ENCODE data around the gene ADH6.

DNA sequence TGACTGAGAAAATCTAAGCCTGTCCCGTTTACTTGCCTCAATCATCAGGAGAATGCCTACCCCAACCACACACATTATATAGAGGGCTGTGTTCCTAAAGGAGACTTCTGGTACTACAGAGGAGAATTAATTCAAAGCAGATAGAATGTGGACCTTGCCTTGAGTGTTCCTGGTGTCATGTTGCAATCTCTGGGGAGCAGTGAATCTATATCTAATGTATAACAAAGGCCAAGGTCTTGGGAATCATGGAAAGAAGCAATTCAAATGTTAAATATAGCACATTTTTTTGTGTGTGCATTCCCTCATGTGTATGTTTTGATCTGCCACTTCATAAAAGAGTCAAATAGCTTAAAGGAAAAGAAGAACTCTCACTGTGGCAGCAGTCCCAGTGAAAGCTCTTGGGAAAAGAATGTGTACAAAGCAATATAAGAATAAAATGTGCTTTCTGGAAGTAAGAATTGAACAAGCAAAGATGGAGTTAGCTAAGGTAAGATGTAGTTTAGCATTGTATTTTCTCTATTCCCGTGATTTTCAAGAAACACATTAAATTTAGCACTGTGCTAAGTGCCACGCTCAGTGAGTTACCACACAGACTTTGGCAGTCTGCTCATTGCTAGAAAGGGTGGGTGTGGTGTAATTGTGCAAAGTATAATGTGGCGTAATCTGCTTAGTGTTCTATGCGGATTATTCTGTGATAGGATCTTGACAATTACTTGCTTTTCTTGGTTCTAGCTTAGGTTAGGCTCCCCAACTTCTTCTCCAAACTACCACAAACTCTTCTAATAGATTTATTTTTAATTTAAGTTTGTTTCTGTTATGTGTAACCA lies 13.7 kb downstream of the ADH6 start:
- TF ChIP-seq, protein P1, sequence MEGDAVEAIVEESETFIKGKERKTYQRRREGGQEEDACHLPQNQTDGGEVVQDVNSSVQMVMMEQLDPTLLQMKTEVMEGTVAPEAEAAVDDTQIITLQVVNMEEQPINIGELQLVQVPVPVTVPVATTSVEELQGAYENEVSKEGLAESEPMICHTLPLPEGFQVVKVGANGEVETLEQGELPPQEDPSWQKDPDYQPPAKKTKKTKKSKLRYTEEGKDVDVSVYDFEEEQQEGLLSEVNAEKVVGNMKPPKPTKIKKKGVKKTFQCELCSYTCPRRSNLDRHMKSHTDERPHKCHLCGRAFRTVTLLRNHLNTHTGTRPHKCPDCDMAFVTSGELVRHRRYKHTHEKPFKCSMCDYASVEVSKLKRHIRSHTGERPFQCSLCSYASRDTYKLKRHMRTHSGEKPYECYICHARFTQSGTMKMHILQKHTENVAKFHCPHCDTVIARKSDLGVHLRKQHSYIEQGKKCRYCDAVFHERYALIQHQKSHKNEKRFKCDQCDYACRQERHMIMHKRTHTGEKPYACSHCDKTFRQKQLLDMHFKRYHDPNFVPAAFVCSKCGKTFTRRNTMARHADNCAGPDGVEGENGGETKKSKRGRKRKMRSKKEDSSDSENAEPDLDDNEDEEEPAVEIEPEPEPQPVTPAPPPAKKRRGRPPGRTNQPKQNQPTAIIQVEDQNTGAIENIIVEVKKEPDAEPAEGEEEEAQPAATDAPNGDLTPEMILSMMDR (IDR thresholded peaks at IDR 0.05), result no peak
- TF ChIP-seq POLR2A (IDR thresholded peaks at IDR 0.05) (no peak), POLR2AphosphoS5 (IDR thresholded peaks at IDR 0.05) (no peak)
